ENCODE results near the gene CT55. TPM values are rescaled to one million over a fixed set of nuclear protein-coding genes. Genes with fewer than 3 reads are reported as not detected.

CT55 gene
- total and polyA plus RNA-seq, 2 of the 4 experiments (the other 2 are of a cell fraction): not detected

- Histone ChIP-seq H4K20me1 (ENCODE audit: insufficient read depth, low read length) (no peaks in the 10 kb centered on the region), H3K79me1 (ENCODE audit: low read depth in 1 of 2, low read length in 2 of 2) (no peaks in the 10 kb centered on the region), H4K91ac (ENCODE audit: insufficient read depth, low read depth, low read length) (no peak overlapping the region), H3K14ac (replicated peaks; ENCODE audit: low read depth, low read length) (no peak overlapping the region), H3K4me3 (ENCODE audit: insufficient read depth, low read depth, low read length) (no peak overlapping the region), H2BK5ac (ENCODE audit: low read depth, low read length, poor library complexity, severe bottlenecking) (no peak overlapping the region), H3K4me2 (ENCODE audit: low read depth, low read length) (no peak overlapping the region), H2AK5ac (ENCODE audit: low read depth, low read length) (no peak overlapping the region), H3K4me1 (ENCODE audit: control insufficient read depth, insufficient read depth, low read length) (no peaks in the 10 kb centered on the region), H2AK9ac (replicated peaks; ENCODE audit: low read depth, low read length, poor library complexity) (no peak overlapping the region), H3K36me3 (ENCODE audit: control insufficient read depth, insufficient read depth, low read length) (no peaks in the 10 kb centered on the region), H3K9me3 (ENCODE audit: control insufficient read depth, insufficient read depth, low read length) (no peaks in the 10 kb centered on the region), H3K27ac (ENCODE audit: insufficient read depth, low read length) (no peak overlapping the region), H3K9me1 (ENCODE audit: insufficient read depth, low read length) (no peaks in the 10 kb centered on the region), H3K23ac (ENCODE audit: low read depth, low read length) (no peak overlapping the region), H3K9ac (ENCODE audit: low read depth, low read length) (no peak overlapping the region), H2BK15ac (ENCODE audit: low read depth, low read length) (no peak overlapping the region), H3K4ac (ENCODE audit: low read depth, low read length) (no peak overlapping the region), H4K8ac (ENCODE audit: low read depth in 2 of 2, low read length in 2 of 2) (no peak overlapping the region), H2AFZ (replicated peaks; ENCODE audit: low read length, poor library complexity) (no peak overlapping the region), H4K5ac (ENCODE audit: low read depth, low read length) (no peak overlapping the region), H3K18ac (ENCODE audit: low read depth, low read length) (no peak overlapping the region), H2BK120ac (ENCODE audit: low read depth, low read length) (no peak overlapping the region), H2BK20ac (ENCODE audit: low read depth, low read length) (no peak overlapping the region), H3K27me3 (ENCODE audit: control insufficient read depth, insufficient read depth, low read length) (no peaks in the 10 kb centered on the region), H3K56ac (ENCODE audit: extremely low read depth, insufficient read depth, low read length) (no peak overlapping the region)
- intact Hi-C loops (cut with micrococcal nuclease) (loop anchor here (5.0 kb wide), 2 partner anchors 219 to 411 kb away; no protein-coding TSS in a partner anchor), in situ Hi-C loops (cut with MboI; ENCODE audit: low sequenced_read_pairs) (no loop called here), dilution Hi-C loops (cut with HindIII; ENCODE audit: low sequenced_read_pairs, unreplicated experiment) (no loop called here)
- 60% methylated on average over 1 of the region's 8 CpGs; no CpG with 5 or more reads in 1 of the 2 experiments for WGBS, 2 experiments (ENCODE audit: extremely low coverage in 2 of 2, insufficient read length in 1 of 2)
- CTCF ChIA-PET: interaction anchor here (0.6 kb wide), 1 partner anchor 79 kb away, joined by 3 read pairs; no protein-coding TSS in a partner anchor
- peak; percentile 46 for DNase-seq
- TF ChIP-seq SMC3 (IDR thresholded peaks at IDR 0.05; ENCODE audit: low read depth, low read length): peak; percentile 34
- no peak for TF ChIP-seq FOS (IDR thresholded peaks at IDR 0.05; ENCODE audit: low read depth, low read length)
- TF ChIP-seq BHLHE40 (IDR thresholded peaks at IDR 0.05; ENCODE audit: low read depth, low read length): no peak
- TF ChIP-seq CTCF (conservative IDR thresholded peaks at IDR 0.05; ENCODE audit: low read depth, low read length): peak; percentile 51
- TF ChIP-seq RAD21 (IDR thresholded peaks at IDR 0.05; ENCODE audit: low read length): peak; percentile 65
- no peak for TF ChIP-seq MAFK (IDR thresholded peaks at IDR 0.05; ENCODE audit: low read depth, low read length)
- ATAC-seq (ENCODE audit: low read depth): peak; percentile 89
- POLR2A ChIA-PET (ENCODE audit: unreplicated experiment): no interaction called here
- no TSS peak for BruUV-seq (replicated peaks)
These were observed 14.7 kb upstream of the CT55 start for GRCh38 chrX:135185795-135186443.

Data from IMR-90 (cell line).